HG02981 (cell line): ENCODE measurements around the gene ZNF528.

Source experiments
- ATAC-seq: cut with Tn5 transposase; IDR thresholded peaks from one replicate; pipeline ENCODE4 v1.9.1; 2021; ENCODE audit warnings: mild to moderate bottlenecking, moderate library complexity; ENCODE audit not compliant: unreplicated experiment

Gene ZNF528

GRCh38 chr19:52397310-52398080 is at the start of gene ZNF528:
Gene ZNF528, plus strand, starts transcription at chr19:52397849. Its CDS starts 4,165 bp downstream, at chr19:52402014.
- peak; percentile 75 for ATAC-seq

GRCh38 chr19:52351512-52351911 is 46.1 kb upstream of the ZNF528 start:
- no peak for ATAC-seq

DNA sequence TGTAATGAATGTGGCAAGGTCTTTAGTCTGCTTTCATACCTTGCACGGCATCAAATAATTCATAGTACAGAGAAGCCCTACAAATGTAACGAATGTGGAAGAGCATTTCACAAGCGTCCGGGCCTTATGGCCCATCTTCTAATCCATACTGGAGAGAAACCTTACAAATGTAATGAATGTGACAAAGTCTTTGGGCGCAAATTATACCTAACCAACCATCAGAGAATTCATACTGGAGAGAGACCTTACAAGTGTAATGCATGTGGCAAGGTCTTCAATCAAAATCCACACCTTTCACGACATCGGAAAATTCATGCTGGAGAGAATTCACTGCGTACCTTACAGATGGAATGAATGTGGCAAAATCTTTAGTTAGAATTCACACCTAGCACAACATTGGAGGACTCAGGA is 31.2 kb upstream of the ZNF528 start:
- no peak for ATAC-seq

GRCh38 chr19:52369559-52370340 is 27.9 kb upstream of the ZNF528 start, which contains the start of gene ZNF880:
Gene ZNF880, plus strand, starts transcription at chr19:52369923. Its CDS starts 43 bp downstream, at chr19:52369966.
- peak; percentile 78 for ATAC-seq

GRCh38 chr19:52370341-52370710 is 27.3 kb upstream of the ZNF528 start:
- no peak for ATAC-seq

DNA sequence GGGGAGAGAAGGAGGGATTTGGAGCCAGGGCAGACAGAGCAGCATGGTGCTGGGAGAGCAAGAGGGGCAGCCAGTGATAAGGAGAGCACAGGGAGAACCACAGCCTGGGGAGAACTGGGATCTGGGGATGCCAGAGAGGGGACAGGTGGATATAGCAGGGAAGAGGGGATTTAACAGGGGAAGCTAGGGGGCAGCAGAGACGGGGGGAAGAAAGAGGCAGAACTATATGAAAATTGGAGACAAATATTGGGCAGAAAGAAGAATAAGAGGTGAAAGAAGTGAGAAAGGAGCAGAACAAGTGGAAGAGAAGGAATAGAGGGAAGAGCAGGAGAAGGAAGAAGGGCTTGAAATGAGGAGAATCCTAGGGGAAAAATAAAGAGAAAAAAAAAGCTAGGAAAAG is 6.5 kb upstream of the ZNF528 start:
- ATAC-seq: no peak

- no peak for ATAC-seq
Observed at GRCh38 chr19:52398081-52398441, 412 bp downstream of the ZNF528 start.

GRCh38 chr19:52410276-52410675 is 12.6 kb downstream of the ZNF528 start:
- no peak for ATAC-seq

- ATAC-seq: no peak
Observed at GRCh38 chr19:52415711-52416110, 18.1 kb downstream of the ZNF528 start.

- ATAC-seq: no peak
Observed at GRCh38 chr19:52428937-52429336, 31.3 kb downstream of the ZNF528 start, which contains the start of gene ZNF534. Gene ZNF534, plus strand, starts transcription at chr19:52429148. Its CDS starts 2,327 bp downstream, at chr19:52431475.

DNA sequence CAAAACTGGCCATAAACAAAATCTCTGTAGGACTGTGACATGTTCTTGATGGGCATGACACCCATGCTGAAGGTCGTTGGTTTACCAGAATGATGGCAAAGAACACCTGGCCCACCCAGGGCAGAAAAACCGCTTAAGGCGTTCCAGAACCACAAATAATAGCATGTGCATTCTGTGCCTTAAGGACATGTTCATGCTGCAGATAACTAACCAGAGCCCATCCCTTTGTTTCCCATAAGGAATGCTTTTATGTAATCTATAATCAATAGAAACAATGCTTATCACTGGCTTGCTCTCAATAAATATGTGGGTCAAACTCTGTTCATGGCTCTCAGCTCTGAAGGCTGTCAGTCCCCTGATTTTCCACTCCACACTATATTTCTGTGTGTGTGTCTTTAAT is 44.5 kb downstream of the ZNF528 start:
- no peak for ATAC-seq

DNA sequence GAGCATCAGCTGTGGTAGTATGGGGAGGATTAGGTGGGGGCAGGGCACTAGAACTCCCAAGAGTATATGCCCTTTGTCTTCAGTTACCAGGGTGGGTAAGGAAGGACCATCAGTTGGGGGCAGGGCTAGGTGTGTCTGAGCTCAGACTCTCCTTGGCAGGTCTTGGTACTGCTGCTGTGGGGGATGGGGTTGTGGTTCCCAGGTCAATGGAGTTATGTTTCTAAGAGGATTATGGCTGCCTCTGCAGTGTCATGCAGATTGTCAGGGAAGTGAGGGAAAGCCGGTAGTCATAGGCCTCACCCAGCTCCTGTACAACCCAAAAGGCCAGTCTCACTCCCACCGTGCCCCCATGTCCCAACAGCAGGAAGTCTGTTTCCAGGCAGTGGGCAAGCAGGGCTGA is 46.9 kb downstream of the ZNF528 start:
- no peak for ATAC-seq

DNA sequence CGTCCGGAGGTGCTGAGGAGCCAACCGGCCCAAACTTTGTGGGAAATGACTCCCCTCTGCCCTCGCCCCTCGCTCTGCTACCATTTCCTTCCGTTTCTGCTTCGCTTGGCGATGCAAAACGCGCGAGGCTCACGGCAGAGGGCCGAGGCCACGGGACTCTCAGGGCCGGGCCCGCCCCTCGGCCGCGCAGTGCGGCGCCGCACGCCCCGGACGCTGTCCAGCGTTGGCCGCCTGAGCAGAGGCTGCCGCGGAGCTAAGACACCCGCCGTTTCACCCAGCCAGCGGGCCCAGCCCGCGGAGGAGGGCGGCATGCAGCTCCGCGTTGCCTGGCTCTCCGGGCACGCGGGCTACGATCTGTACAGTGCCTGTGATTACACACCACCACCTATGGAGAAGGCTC is 53.6 kb downstream of the ZNF528 start:
- ATAC-seq: no peak

DNA sequence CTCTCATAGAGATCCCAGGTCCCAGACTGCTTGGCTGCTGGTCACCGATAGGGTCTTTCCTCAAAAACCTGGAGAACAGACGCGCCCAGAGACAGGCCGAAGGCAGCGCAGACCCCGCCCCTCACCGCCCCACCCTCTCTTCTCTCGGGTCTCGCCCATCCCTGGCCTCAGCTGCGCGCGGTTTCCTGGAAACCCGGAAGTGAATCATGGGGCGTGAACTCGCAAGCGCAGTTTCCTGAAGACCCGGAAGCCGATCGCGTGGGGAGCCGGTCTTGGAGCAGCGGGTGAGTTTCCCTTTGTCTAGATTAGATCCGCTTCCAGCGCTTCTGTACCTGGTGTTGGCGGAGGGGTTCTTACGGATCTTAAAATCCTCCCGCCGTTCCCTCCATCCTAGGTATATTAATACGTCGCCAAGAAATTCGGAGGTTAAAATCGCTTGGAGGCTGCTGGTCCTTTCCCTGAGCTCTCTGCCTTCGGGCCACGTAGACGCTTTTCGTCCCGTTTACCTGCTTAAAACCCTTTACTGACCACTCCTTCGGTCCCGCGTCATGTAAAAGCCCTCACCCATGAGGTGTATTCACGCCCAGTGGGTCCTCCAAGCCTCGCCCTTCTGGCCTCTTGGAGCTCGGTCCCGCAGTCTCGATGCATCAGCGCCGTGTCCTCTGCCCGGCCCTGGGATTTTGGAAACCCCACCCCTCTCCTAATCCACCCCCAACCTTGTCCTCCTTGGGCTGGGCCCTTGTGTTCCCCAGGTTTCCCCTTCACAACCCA is 55.9 kb downstream of the ZNF528 start, which contains the start of gene ZNF578:
Gene ZNF578, plus strand, starts transcription at position 230 of the 771 bp plus-strand sequence. CDS start 48,293 bp downstream, outside the sequence.
- no peak for ATAC-seq

DNA sequence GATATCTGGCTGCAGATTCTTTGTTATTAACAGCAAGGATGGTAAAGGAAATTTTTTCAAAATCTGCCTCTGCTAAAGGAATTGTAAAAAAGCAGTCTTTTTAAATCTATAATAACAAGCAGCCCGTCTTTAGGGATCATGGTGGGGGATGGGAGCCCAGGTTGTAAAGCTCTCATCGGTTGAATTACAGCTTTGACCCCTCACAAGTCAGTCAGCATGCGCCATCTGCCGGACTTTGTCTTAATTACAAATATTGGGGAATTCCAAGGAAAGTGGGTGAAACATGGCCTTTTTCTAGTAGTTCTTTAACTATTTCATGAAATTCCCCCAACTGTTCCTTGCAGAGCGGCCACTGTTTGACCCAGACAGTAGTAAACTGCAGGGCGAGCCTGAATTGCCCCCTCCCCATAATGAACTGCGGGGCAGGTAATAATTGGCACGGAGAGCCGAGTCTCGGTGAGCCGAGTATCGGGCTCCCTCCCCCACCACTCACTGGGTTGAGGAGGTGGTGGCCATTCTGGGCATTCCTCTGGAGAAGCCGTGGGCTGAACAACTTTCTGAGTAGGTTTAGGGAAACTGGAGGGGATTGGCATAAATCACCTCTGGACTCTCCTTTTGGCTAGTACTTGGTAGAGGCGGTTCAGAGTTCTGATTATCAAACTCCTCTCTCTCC is 67.3 kb downstream of the ZNF528 start:
- ATAC-seq: no peak
